ENCODE results near the gene ZNF536.

DNA sequence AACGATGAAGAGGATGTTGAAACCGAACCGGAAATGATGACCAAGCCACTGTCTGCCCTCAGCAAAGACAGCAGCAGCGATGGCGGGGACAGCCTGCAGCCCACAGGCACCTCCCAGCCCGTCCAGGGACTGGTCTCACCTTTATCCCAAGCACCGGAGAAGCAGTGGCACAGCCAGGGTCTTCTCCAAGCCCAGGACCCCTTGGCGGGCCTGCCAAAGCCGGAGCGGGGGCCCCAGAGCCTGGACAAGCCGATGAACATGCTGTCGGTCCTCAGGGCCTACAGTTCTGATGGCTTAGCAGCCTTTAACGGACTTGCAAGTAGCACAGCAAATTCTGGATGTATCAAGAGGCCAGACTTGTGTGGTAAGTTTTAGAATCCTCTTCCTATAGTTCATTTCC, 177.0 kb downstream of the ZNF536 start:
- TF ChIP-seq, protein P1, sequence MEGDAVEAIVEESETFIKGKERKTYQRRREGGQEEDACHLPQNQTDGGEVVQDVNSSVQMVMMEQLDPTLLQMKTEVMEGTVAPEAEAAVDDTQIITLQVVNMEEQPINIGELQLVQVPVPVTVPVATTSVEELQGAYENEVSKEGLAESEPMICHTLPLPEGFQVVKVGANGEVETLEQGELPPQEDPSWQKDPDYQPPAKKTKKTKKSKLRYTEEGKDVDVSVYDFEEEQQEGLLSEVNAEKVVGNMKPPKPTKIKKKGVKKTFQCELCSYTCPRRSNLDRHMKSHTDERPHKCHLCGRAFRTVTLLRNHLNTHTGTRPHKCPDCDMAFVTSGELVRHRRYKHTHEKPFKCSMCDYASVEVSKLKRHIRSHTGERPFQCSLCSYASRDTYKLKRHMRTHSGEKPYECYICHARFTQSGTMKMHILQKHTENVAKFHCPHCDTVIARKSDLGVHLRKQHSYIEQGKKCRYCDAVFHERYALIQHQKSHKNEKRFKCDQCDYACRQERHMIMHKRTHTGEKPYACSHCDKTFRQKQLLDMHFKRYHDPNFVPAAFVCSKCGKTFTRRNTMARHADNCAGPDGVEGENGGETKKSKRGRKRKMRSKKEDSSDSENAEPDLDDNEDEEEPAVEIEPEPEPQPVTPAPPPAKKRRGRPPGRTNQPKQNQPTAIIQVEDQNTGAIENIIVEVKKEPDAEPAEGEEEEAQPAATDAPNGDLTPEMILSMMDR (IDR thresholded peaks at IDR 0.05) = no peak
- no peak for TF ChIP-seq EZH2 (IDR thresholded peaks at IDR 0.05; ENCODE audit: borderline replicate concordance, insufficient read depth, low read depth, low read length, poor library complexity, severe bottlenecking)

Measured in B cell (primary cell).